Skeletal muscle satellite cell (primary cell): ENCODE results near the gene ELFN1.
A peak's percentile ranks its signal among the peaks of the same experiment; 100 is the strongest.

ENCODE experiments used
- H3K27me3 ChIP-seq: 2 replicates; pipeline ENCODE4 v1.7.0; 2013; ENCODE audit warnings: low read length; ENCODE audit not compliant: control insufficient read depth, insufficient read depth
- H3K36me3 ChIP-seq: 2 replicates; pipeline ENCODE4 v1.7.0; 2013; ENCODE audit warnings: mild to moderate bottlenecking, control low read depth, low read length; ENCODE audit not compliant: insufficient read depth
- H3K4me1 ChIP-seq: 2 replicates; pipeline ENCODE4 v1.7.0; 2013; ENCODE audit warnings: low read length; ENCODE audit not compliant: control insufficient read depth, insufficient read depth
- H3K4me2 ChIP-seq: 2 replicates; pipeline ENCODE4 v1.7.0; 2013; ENCODE audit warnings: mild to moderate bottlenecking, low read length
- H3K4me3 ChIP-seq: 2 replicates; pipeline ENCODE4 v1.7.0; 2013; ENCODE audit warnings: low read length
- H3K9ac ChIP-seq: 2 replicates; pipeline ENCODE4 v1.7.0; 2013; ENCODE audit warnings: mild to moderate bottlenecking, low read depth, low read length, moderate library complexity
- H3K9me3 ChIP-seq: replicated peaks from 2 replicates; pipeline ENCODE4 v1.7.0; 2013; ENCODE audit warnings: mild to moderate bottlenecking, control low read depth, low read length

ELFN1 gene

DNA sequence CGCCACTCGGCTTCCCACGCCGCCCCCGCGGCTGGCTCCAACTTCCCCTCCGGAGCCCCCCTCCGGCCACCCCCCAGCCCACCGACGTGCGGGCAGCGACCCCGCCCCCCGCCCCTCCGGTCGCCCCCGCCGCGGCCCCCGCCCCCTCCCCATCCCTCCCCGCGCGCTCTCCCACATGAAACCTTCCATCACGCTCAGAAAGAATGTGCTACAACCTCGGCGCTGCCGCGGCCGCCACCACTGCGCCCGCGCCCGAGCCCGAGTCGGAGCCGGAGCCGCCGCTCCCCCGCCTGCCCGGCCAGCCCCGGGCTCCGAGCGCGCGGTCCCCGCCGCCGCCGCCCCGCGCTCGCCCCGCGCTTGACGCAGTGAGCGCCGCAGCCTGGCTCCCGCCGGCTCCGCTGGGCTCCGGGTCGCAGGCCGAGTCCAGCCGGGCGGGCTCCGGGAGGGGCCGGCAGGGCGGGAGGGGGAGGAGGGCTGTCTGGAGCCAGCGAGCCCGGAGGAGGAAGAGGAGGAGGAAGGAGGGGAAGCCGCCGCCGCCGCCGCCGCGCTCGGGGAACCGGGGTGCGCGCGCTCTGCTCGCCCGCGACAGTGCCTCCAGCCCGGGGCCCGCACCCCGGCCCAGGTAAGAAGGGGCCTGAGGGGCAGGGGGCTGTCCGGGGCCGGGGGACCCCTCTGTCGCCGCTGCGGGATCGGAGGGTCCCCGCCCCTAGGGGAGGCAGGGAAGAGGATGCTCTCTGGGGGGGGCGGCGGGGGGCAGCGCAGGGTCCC, 4.3 kb upstream of the ELFN1 start:
- H3K9ac ChIP-seq, result no peak overlapping the region
- no peaks in the 10 kb centered on the region for H3K9me3 ChIP-seq
- no peaks in the 10 kb centered on the region for H3K36me3 ChIP-seq
- peak overlapping the region; percentile 74 for H3K4me2 ChIP-seq
- H3K4me1 ChIP-seq, result peaks cover 8% of the 10 kb centered on the region
- peaks cover 62% of the 10 kb centered on the region for H3K27me3 ChIP-seq
- peak overlapping the region; percentile 56 for H3K4me3 ChIP-seq

DNA sequence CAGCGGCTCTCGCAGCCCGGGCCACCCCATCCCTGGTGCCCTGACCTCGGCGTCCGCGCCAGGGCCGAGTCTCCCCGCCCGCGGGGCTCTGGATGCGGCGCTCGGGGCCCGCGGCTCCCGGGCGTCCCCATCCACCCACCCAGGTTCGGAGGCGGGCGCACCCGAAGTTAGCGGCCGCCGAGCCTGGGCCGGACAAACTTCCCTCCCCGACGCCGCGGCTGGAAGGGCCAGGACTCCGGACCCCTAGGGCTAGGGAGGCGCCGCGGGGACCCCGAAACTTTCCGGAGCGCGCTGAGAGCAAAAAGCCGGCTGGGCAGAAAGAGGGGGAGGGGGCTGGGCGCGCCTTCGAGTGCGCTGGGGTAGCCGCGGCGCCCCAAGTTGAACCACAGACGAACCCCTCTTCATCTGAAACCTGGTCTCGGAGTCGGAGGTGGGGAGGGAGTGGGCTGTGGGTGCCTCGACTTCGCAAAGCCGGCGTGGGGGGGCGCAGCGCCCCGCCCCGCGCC, 3.7 kb upstream of the ELFN1 start:
- no peak overlapping the region for H3K9ac ChIP-seq
- peaks cover 66% of the 10 kb centered on the region for H3K27me3 ChIP-seq
- H3K4me3 ChIP-seq, result peak overlapping the region; percentile 56
- peak overlapping the region; percentile 74 for H3K4me2 ChIP-seq
- no peaks in the 10 kb centered on the region for H3K9me3 ChIP-seq
- H3K36me3 ChIP-seq, result no peaks in the 10 kb centered on the region
- peaks cover 8% of the 10 kb centered on the region for H3K4me1 ChIP-seq

DNA sequence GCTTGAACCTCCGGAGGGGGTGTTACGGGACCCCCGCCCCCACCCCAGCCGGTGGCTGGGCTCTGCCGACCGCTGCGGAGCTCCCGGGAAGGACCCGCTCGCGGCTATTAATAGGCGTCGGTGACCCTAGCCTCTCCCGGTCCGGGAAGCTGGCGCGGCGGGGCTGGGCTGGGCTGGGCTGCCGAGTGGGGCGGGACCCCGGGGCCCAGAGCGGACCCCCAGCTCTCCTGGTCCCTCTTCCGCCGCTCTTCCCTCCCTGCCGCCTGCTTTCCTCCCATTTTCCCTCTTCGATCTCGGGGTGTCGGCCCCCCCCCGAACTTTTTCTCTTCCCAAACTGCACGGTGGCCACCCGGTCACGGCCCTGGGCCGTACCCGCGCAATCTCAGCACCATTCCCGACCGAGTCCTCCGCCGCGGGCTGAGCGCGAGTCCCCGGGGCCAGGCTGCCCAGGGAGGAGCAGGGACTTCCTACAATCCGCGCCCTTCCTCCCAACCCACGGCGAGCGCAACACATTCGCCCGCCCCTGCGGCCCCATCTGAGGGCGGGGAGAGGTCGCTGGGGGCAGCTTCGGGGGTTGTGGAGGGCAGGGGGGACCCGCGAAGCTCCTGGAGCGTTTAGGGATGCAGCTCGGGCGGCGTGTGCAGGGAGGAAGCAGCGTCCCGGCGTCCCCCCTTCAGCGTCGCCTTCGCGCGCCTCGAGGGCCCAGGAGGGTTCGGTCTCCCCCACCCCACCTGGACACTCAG, 3.1 kb upstream of the ELFN1 start:
- Histone ChIP-seq H3K4me1 (peaks cover 8% of the 10 kb centered on the region), H3K9me3 (no peaks in the 10 kb centered on the region), H3K4me2 (peak overlapping the region; percentile 74), H3K9ac (no peak overlapping the region), H3K4me3 (peak overlapping the region; percentile 49), H3K36me3 (no peaks in the 10 kb centered on the region), H3K27me3 (peaks cover 66% of the 10 kb centered on the region)

DNA sequence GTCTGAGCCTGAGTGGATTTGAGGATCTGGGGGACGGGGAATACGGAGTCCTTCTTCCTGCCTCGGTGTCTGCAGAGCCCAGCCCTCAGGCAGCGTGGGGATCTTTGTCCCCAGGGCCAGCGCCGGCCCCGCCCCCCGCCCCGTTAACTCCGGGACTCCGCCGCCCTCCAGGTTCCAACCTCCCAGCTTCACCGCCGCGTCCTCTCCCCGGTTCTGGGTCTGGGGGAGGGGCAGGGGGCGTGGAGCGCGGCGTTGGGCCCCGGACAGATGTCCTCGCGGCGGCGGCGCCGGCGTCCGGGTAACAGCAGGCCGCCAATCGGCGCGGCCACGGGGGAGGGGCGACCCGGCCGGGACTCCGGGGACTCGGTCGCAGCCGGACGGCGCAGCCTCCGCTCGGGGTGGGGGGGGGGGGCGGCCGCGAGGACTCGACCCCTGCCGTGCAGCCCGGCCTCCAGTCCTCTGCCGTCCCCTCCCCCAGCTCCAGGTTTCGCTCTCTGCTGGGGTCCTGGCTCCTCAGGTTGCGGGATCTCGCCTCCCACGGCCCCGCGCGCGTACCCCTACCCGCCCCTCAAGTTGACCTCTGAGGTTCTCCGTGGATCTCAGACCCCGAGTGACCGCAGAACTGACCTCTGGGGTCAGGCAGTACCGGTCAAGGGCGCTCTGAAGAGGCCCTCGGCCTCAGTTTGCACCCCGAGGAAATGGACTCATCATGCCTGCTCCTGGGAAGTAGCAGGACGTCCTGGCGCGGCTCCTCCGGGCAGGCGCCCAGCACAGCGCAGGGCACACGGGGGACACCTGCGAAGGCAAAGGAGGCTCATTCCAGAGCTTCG, 2.3 kb upstream of the ELFN1 start:
- peak overlapping the region; percentile 74 for H3K4me2 ChIP-seq
- no peak overlapping the region for H3K9ac ChIP-seq
- H3K4me3 ChIP-seq, result peak overlapping the region; percentile 49
- H3K27me3 ChIP-seq, result peaks cover 67% of the 10 kb centered on the region
- no peaks in the 10 kb centered on the region for H3K36me3 ChIP-seq
- no peaks in the 10 kb centered on the region for H3K9me3 ChIP-seq
- peaks cover 8% of the 10 kb centered on the region for H3K4me1 ChIP-seq

- no peak overlapping the region for H3K4me3 ChIP-seq
- H3K36me3 ChIP-seq, result no peaks in the 10 kb centered on the region
- H3K9ac ChIP-seq, result no peak overlapping the region
- H3K9me3 ChIP-seq, result no peaks in the 10 kb centered on the region
- H3K4me1 ChIP-seq, result peaks cover 8% of the 10 kb centered on the region
- H3K27me3 ChIP-seq, result peaks cover 61% of the 10 kb centered on the region
- H3K4me2 ChIP-seq, result no peak overlapping the region
Measured at GRCh38 chr7:1668396-1669063, 1.5 kb upstream of the ELFN1 start.

DNA sequence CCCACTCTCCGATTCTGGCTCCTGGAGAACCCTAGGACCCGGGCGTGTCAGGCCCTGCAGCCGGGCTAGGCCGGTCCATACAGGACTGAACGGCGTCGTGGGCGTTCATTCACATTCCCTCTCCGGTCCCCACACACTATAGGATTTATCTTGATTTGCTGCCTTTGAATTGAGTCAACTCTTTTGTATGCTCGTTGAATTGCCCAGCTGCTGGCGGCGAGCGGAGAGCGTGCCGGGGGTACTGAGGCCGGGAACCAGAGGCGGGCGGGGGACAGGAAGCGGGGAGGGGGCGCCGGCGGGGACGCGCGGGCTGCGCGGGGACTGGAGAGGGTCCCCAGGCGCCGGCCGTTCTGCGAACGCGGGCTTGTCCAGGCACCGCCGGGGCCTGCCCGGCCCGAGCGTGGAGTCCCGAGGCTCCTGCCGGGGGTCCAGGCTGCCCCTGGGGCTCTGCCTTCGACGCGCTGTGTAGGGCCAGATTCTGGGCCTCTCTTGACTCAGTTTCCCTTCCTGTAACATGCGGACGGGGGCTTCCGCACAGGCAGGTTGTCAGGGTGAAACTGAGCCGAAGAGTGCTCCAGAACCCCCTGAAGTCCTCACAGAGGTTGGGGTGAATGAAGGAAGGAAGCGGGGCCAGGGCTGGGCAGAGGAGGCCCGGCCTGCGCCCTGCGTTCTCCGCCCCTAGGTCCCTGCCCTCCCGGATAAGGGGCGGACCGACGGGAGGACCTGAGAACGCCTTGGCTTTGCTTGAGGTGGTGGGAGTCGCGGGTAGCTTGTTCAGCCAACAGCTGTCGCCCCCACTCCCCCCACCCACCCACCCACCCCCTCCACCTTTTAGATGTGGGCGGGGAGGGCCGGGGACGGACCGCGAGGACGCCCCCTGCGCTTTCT, 769 bp upstream of the ELFN1 start:
- peaks cover 8% of the 10 kb centered on the region for H3K4me1 ChIP-seq
- no peak overlapping the region for H3K4me2 ChIP-seq
- no peaks in the 10 kb centered on the region for H3K36me3 ChIP-seq
- H3K9me3 ChIP-seq, result no peaks in the 10 kb centered on the region
- H3K9ac ChIP-seq, result no peak overlapping the region
- peaks cover 61% of the 10 kb centered on the region for H3K27me3 ChIP-seq
- H3K4me3 ChIP-seq, result no peak overlapping the region

DNA sequence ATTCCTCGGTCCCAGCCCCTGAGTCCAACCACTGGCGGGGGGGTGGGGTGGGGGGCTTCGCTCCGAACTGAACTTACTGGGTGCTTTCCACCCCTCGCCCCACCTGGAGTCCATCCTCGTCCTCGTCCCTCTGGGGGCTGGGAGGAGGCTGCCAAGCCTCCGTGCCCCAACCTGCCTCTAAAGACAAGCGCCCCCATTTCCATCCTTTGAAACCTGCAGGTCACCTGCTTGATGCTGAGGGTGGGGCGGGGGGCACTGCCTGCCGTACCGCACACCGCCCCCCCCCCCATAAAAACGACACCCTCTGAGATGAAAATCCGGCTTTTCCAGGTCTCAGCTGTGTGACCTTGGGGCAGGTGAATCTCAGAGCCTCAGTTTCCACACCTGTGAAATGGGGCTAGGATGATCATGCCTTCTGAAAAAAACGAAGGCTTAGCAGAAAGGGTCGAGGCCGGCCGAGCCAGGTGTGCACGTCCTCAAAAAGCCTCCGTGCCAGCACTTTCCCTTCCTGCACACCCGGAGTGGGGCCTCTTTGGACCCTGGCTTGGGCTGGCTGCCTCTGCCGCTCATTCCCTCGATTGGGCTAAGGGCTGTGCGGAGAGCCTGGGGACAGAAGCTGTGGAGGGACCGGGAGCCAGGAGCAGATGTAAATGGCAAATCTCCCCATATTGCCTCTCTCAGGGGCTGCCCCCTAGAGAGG, 967 bp downstream of the ELFN1 start:
- H3K9me3 ChIP-seq, result no peaks in the 10 kb centered on the region
- no peaks in the 10 kb centered on the region for H3K36me3 ChIP-seq
- H3K4me1 ChIP-seq, result peaks cover 8% of the 10 kb centered on the region
- peaks cover 78% of the 10 kb centered on the region for H3K27me3 ChIP-seq
- H3K9ac ChIP-seq, result no peak overlapping the region
- H3K4me2 ChIP-seq, result no peak overlapping the region
- no peak overlapping the region for H3K4me3 ChIP-seq

DNA sequence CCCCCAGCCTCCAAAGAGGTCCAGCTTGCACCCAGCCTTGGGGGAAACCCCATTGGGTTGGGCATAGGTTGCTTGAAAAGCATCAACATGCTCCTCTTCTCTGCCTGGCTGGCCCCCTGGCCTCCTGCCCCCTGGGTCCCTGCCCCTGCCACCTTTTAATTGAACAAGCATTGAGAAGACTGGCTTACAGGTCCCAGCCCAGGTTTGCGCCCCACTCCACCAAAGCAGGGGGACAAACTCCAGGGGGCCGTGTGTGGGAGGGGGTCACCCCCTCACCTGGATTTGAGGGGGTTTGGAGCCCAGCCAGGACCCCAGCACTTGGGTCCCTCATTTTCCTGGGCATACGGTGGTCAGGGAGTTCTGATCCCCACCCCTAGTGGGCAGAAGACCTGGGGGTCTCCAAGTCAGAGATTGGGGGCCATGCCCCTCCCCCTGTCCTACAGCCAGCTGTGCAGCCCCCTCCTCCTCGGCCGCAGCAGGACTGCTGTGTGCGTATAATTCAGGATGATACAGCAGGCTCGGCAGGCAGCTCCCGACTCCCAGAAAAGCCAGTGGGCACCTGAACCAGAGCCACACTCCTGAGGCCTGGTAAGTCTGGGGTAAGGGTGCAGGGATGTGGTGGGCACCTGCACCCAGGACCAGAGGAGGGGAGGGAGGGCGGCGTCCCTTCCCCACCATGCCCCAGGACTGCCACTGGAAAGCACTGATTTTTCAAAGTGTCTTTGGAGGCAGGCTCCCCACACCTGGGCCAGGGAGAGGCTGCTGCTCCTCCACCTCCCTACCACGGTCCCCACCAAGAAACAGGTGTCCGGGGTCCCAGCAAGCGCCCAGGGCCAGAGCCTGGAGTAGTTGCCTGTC, 1.7 kb downstream of the ELFN1 start:
- Histone ChIP-seq H3K4me2 (no peak overlapping the region), H3K9me3 (no peaks in the 10 kb centered on the region), H3K4me3 (no peak overlapping the region), H3K27me3 (peaks cover 80% of the 10 kb centered on the region), H3K9ac (no peak overlapping the region), H3K4me1 (peaks cover 8% of the 10 kb centered on the region), H3K36me3 (no peaks in the 10 kb centered on the region)

DNA sequence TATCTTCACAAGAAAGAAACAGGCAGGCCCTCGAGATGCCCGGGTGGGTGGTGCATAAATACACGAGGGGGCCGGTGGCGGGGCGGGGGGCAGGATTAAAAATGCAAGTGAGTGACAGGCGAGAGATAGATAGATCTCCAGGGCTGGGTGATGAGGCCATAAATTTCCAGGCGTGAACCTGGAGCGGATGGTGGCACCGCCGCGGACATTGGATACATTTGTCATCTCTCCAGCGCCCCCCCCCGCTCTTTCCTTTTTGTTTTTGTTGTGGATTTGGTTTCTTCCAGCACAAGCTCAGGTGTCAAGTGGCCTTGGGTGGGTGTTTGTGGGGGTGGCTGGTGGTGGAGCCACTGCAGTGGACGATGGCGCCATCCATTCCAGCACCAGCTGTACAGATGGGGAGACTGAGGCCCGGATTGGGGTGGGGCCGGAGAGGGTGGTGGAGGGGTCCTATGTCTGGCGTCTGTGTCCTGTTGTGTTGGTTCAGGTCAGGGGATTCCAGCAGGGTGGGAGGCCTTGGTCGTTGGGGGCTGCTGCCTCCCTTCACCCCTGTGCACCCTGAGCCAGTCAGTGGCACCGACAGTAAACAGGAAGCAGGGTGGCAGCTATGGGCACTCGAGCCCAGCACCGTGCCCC, 2.9 kb downstream of the ELFN1 start:
- Histone ChIP-seq H3K4me3 (no peak overlapping the region), H3K4me1 (no peaks in the 10 kb centered on the region), H3K9me3 (no peaks in the 10 kb centered on the region), H3K9ac (no peak overlapping the region), H3K4me2 (no peak overlapping the region), H3K36me3 (no peaks in the 10 kb centered on the region), H3K27me3 (peaks cover 82% of the 10 kb centered on the region)
